Esophagus muscularis mucosa (tissue), 3 donors: ENCODE measurements around the gene LMNTD1.

ENCODE experiments used
- EP300 ChIP-seq: sonication (generic); formaldehyde crosslinking; IDR thresholded peaks from one replicate; pipeline ENCODE4 v1.6.1; 2017; ENCODE audit warnings: antibody characterized with exemption
- TF ChIP-seq, protein P1 (sequence below), 3 experiments: fragments of 200-600 bp in 2 of 3; fragments of 450-650 bp in 1 of 3; sonication (generic) in 2 of 3; IDR thresholded peaks; one replicate each; pipeline ENCODE4 v1.5.1; 2017 to 2019; ENCODE audit warnings: antibody characterized with exemption in 3 of 3, mild to moderate bottlenecking in 2 of 3, moderate library complexity in 1 of 3

DNA sequence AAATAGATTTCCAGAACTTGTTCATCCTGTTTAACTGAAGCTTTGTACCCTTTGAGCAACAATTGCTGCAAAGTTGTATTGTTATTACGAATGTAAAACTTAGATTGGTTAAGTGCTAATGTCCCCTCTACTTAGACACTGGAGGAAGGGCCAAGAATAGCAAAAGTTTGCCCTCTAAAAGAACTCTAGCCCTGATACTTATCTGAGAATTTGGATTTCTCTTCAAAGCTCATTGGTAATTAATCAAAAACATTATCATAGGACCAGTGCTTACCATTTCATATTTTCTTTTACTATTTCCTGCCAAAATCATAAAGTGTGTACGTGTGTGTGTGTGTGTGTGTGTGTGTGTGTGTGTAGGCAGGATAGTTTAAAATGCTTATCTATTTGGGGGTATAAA, 58.2 kb downstream of the LMNTD1 start:
- TF ChIP-seq, protein P1, sequence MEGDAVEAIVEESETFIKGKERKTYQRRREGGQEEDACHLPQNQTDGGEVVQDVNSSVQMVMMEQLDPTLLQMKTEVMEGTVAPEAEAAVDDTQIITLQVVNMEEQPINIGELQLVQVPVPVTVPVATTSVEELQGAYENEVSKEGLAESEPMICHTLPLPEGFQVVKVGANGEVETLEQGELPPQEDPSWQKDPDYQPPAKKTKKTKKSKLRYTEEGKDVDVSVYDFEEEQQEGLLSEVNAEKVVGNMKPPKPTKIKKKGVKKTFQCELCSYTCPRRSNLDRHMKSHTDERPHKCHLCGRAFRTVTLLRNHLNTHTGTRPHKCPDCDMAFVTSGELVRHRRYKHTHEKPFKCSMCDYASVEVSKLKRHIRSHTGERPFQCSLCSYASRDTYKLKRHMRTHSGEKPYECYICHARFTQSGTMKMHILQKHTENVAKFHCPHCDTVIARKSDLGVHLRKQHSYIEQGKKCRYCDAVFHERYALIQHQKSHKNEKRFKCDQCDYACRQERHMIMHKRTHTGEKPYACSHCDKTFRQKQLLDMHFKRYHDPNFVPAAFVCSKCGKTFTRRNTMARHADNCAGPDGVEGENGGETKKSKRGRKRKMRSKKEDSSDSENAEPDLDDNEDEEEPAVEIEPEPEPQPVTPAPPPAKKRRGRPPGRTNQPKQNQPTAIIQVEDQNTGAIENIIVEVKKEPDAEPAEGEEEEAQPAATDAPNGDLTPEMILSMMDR (IDR thresholded peaks at IDR 0.05): no peak
- TF ChIP-seq EP300: no peak
